HG03045 (cell line): ENCODE results near the gene ETV6.
A peak's percentile ranks its signal among the peaks of the same experiment; 100 is the strongest.

ENCODE experiments used
- ATAC-seq: cut with Tn5 transposase; IDR thresholded peaks from one replicate; pipeline ENCODE4 v1.9.1; 2021; ENCODE audit warnings: mild to moderate bottlenecking, moderate library complexity; ENCODE audit not compliant: unreplicated experiment

Gene ETV6

GRCh38 chr12:11822081-11822834 is 172.8 kb downstream of the ETV6 start:
- no peak for ATAC-seq

GRCh38 chr12:11823043-11823442 is 173.6 kb downstream of the ETV6 start:
- no peak for ATAC-seq

- no peak for ATAC-seq
Observed at GRCh38 chr12:11823593-11823992, 174.1 kb downstream of the ETV6 start.

- no peak for ATAC-seq
Observed at GRCh38 chr12:11824069-11824468, 174.6 kb downstream of the ETV6 start.

- ATAC-seq = no peak
Observed at GRCh38 chr12:11824736-11825135, 175.3 kb downstream of the ETV6 start.

GRCh38 chr12:11825278-11825677 is 175.8 kb downstream of the ETV6 start:
- no peak for ATAC-seq

GRCh38 chr12:11826574-11826973 is 177.1 kb downstream of the ETV6 start:
- no peak for ATAC-seq

- no peak for ATAC-seq
Observed at GRCh38 chr12:11827091-11828061, 177.9 kb downstream of the ETV6 start.

GRCh38 chr12:11829764-11830194 is 180.3 kb downstream of the ETV6 start:
- ATAC-seq = no peak

GRCh38 chr12:11830307-11830801 is 180.9 kb downstream of the ETV6 start:
- no peak for ATAC-seq

GRCh38 chr12:11832093-11832492 is 182.6 kb downstream of the ETV6 start:
- ATAC-seq = no peak

- ATAC-seq = no peak
Observed at GRCh38 chr12:11833174-11833895, 183.9 kb downstream of the ETV6 start.

GRCh38 chr12:11834104-11834812 is 184.8 kb downstream of the ETV6 start:
- no peak for ATAC-seq

GRCh38 chr12:11834931-11835330 is 185.5 kb downstream of the ETV6 start:
- ATAC-seq = no peak

- ATAC-seq = peak; percentile 94
Observed at GRCh38 chr12:11836282-11837151, 187.0 kb downstream of the ETV6 start.

- no peak for ATAC-seq
Observed at GRCh38 chr12:11837216-11837934, 187.9 kb downstream of the ETV6 start.

- ATAC-seq = no peak
Observed at GRCh38 chr12:11838403-11838802, 188.9 kb downstream of the ETV6 start.

- no peak for ATAC-seq
Observed at GRCh38 chr12:11839091-11839641, 189.7 kb downstream of the ETV6 start.
